ENCODE measurements around the gene TMEM248.
"Not testable (repeated sequence)": the region's sequence is repeated elsewhere in the genome, so short reads cannot be mapped to it uniquely, and the experiment has no call there.

DNA sequence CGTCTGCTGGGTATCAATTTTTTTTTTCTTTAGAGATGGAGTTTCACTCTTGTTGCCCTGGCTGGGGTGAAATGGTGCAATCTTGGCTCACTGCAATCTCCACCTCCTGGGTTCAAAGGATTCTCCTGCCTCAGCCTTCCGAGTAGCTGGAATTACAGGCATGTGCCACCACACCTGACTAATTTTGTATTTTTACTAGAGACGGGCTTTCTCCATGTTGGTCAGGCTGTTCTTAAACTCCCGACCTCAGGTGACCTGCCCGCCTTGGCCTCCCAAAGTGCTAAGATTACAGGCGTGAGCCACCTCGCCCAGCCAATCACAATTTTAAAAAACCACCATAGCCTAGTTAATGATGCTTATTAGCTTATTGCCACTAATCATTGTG lies 42.7 kb upstream of the TMEM248 start:
- TF ChIP-seq SP2 (IDR thresholded peaks at IDR 0.05; ENCODE audit: low read length); CEBPB (IDR thresholded peaks at IDR 0.05; ENCODE audit: low read depth, low read length): not testable (repeated sequence)
- TF ChIP-seq, protein P1, sequence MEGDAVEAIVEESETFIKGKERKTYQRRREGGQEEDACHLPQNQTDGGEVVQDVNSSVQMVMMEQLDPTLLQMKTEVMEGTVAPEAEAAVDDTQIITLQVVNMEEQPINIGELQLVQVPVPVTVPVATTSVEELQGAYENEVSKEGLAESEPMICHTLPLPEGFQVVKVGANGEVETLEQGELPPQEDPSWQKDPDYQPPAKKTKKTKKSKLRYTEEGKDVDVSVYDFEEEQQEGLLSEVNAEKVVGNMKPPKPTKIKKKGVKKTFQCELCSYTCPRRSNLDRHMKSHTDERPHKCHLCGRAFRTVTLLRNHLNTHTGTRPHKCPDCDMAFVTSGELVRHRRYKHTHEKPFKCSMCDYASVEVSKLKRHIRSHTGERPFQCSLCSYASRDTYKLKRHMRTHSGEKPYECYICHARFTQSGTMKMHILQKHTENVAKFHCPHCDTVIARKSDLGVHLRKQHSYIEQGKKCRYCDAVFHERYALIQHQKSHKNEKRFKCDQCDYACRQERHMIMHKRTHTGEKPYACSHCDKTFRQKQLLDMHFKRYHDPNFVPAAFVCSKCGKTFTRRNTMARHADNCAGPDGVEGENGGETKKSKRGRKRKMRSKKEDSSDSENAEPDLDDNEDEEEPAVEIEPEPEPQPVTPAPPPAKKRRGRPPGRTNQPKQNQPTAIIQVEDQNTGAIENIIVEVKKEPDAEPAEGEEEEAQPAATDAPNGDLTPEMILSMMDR (IDR thresholded peaks at IDR 0.05; ENCODE audit: control extremely low read depth in 1 of 3, insufficient read depth in 1 of 3, low read depth in 1 of 3, low read length in 3 of 3): not testable (repeated sequence)

Data from H1 (cell line).